HepG2 (cell line): ENCODE results near the gene SPART. TPM values are rescaled to one million over a fixed set of nuclear protein-coding genes. Genes with fewer than 3 reads are reported as not detected.

Experiments
- ATAC-seq: fragments of 200-7000 bp; cut with Tn5 transposase; 3 replicates; pipeline ENCODE4 v1.9.1; 2020; ENCODE audit warnings: mild to moderate bottlenecking, moderate library complexity
- BruUV-seq: library from RNA; stranded (reverse); fragments of 400-500 nt; replicated peaks from 2 replicates; lab custom pipeline; 2021; lab: Mats Ljungman, UMichigan
- CTCF ChIA-PET: fragments of 300-600 bp; formaldehyde crosslinking; extraction: SDS; loops from one replicate; lab custom pipeline; 2021; ENCODE audit warnings: low total read pairs, inconsistent platforms, low intra/inter-chr PET ratio; lab: Yijun Ruan, JAX
- POLR2A ChIA-PET: fragments of 350-600 bp; sonication (Branson Sonifier 250); formaldehyde crosslinking; loops from one replicate; lab custom pipeline; 2020; ENCODE audit warnings: antibody characterized with exemption, inconsistent platforms; lab: Yijun Ruan, JAX
- DNase-seq: peaks from one replicate; pipeline ENCODE4 v3.0.0-alpha.2; 2015; ENCODE audit warnings: low spot score
- FAIRE-seq: peaks from 3 replicates; lab custom pipeline; 2011; peaks lifted over from hg19 to GRCh38; lab: Jason Lieb, UNC
- H2AFZ ChIP-seq: one replicate; pipeline ENCODE4 v1.6.1; 2011; ENCODE audit warnings: low read length, inconsistent platforms
- H3K27ac ChIP-seq: fragments of 300-600 bp; 3 replicates; pipeline ENCODE4 v1.8.0; 2011; ENCODE audit warnings: mixed run types, mild to moderate bottlenecking, mixed read lengths, low read length, inconsistent platforms; ENCODE audit not compliant: insufficient read depth; ENCODE audit errors: extremely low read length
- H3K27me3 ChIP-seq, 2 experiments: fragments of 200-600 bp in 1 of 2; 2 replicates in 1 of 2; 3 replicates in 1 of 2; pipeline versions ENCODE4 v1.6.0 to v1.8.0; 2011; ENCODE audit warnings: low read length in 2 of 2, mild to moderate bottlenecking in 2 of 2, moderate library complexity in 2 of 2, inconsistent platforms in 1 of 2; ENCODE audit not compliant: insufficient read depth in 2 of 2, control insufficient read depth in 1 of 2
- H3K36me3 ChIP-seq, 2 experiments: fragments of 200-600 bp in 1 of 2; replicated peaks in 1 of 2; 2 replicates in 1 of 2; 3 replicates in 1 of 2; pipeline versions ENCODE4 v1.5.1 to v1.8.0; 2011; ENCODE audit warnings: low read length in 2 of 2, inconsistent platforms in 1 of 2; ENCODE audit not compliant: insufficient read depth in 2 of 2, control insufficient read depth in 1 of 2
- H3K4me1 ChIP-seq: 2 replicates; pipeline ENCODE4 v1.5.1; 2012; ENCODE audit warnings: low read length, inconsistent platforms; ENCODE audit not compliant: insufficient read depth
- H3K4me2 ChIP-seq: 2 replicates; pipeline ENCODE4 v1.6.0; 2011; ENCODE audit warnings: low read depth, low read length, inconsistent platforms
- H3K4me3 ChIP-seq, 3 experiments: fragments of 200-600 bp in 1 of 3; sonication (generic), shearing (Covaris generic) in 1 of 3; replicated peaks in 1 of 3; 2 replicates each; pipeline ENCODE4 v1.5.1; 2011 to 2016; ENCODE audit warnings: low read length in 3 of 3, inconsistent platforms in 2 of 3, low read depth in 2 of 3, mild to moderate bottlenecking in 2 of 3, control low read depth in 1 of 3, mixed read lengths in 1 of 3; ENCODE audit not compliant: insufficient read depth in 1 of 3
- H3K79me2 ChIP-seq: one replicate; pipeline ENCODE4 v1.6.1; 2011; ENCODE audit warnings: low read length, inconsistent platforms; ENCODE audit not compliant: insufficient read depth
- H3K9ac ChIP-seq: 2 replicates; pipeline ENCODE4 v1.6.0; 2011; ENCODE audit warnings: mild to moderate bottlenecking, low read depth, low read length, inconsistent platforms; ENCODE audit not compliant: insufficient read depth
- H3K9me3 ChIP-seq: 2 replicates; pipeline ENCODE4 v1.5.1; 2012; ENCODE audit warnings: mild to moderate bottlenecking, low read length
- H4K20me1 ChIP-seq: 2 replicates; pipeline ENCODE4 v1.6.0; 2011; ENCODE audit warnings: inconsistent platforms, mild to moderate bottlenecking, low read length, moderate library complexity; ENCODE audit not compliant: insufficient read depth
- DPF2 ChIP-seq: sonication (generic); formaldehyde crosslinking; IDR thresholded peaks from 2 replicates; pipeline ENCODE4 v1.4.0; 2020; ENCODE audit warnings: mild to moderate bottlenecking, low read depth, missing genetic modification reagents, borderline replicate concordance
- KLF6 ChIP-seq: IDR thresholded peaks from 2 replicates; pipeline ENCODE4 v1.8.0; 2016; ENCODE audit warnings: missing biosample characterization, missing genetic modification reagents
- MAFG ChIP-seq: sonication (generic); formaldehyde crosslinking; IDR thresholded peaks from 2 replicates; pipeline ENCODE4 v1.5.1; 2020; ENCODE audit warnings: mild to moderate bottlenecking, missing genetic modification reagents
- PHF8 ChIP-seq: sonication (generic); formaldehyde crosslinking; IDR thresholded peaks from 2 replicates; pipeline ENCODE4 v1.5.0; 2020; ENCODE audit warnings: missing genetic modification reagents
- RFXANK ChIP-seq: IDR thresholded peaks from 2 replicates; pipeline ENCODE4 v1.6.1; 2016
- THAP11 ChIP-seq: IDR thresholded peaks from 2 replicates; pipeline ENCODE4 v1.6.1; 2016; ENCODE audit warnings: missing biosample characterization, missing genetic modification reagents
- ZKSCAN5 ChIP-seq: sonication (generic); formaldehyde crosslinking; IDR thresholded peaks from 2 replicates; pipeline ENCODE4 v1.5.1; 2020; ENCODE audit warnings: mild to moderate bottlenecking, missing genetic modification reagents
- ZNF180 ChIP-seq: sonication (generic); formaldehyde crosslinking; IDR thresholded peaks from 2 replicates; pipeline ENCODE4 v1.4.0; 2020; ENCODE audit warnings: low read depth, missing genetic modification reagents, borderline replicate concordance
- ZNF20 ChIP-seq: sonication (generic); formaldehyde crosslinking; IDR thresholded peaks from 2 replicates; pipeline ENCODE4 v1.4.0; 2020; ENCODE audit warnings: mild to moderate bottlenecking, moderate library complexity, missing genetic modification reagents
- ZNF441 ChIP-seq: sonication (generic); formaldehyde crosslinking; IDR thresholded peaks from 2 replicates; pipeline ENCODE4 v1.7.0; 2021; ENCODE audit warnings: missing genetic modification reagents, borderline replicate concordance
- ZNF780A ChIP-seq: sonication (generic); formaldehyde crosslinking; IDR thresholded peaks from 2 replicates; pipeline ENCODE4 v1.8.0; 2022; ENCODE audit warnings: mild to moderate bottlenecking, missing genetic modification reagents, moderate library complexity
- WGBS: methylation state at CpG from one replicate; pipeline ENCODE4 v1.1.6; 2017; ENCODE audit warnings: low lambda C conversion rate; 5-methylcytosine and 5-hydroxymethylcytosine counted together
- in situ Hi-C: cut with HindIII; loops from 2 replicates; pipeline ENCODE4 v1.10.0; 2017; ENCODE audit warnings: low pct_unique_long_range_greater_than_20kb; ENCODE audit not compliant: extremely low pct_ligation_motif_present
- intact Hi-C: fragments of 100-400 bp; cut with micrococcal nuclease; formaldehyde crosslinking; loops from one replicate; pipeline ENCODE4 v1.10.0; 2022; ENCODE audit not compliant: unreplicated experiment
- polyA plus RNA-seq, 8 experiments: library from polyadenylated mRNA; depleted of rRNA in 3 of 8; stranded (reverse) in 7 of 8; unstranded in 1 of 8; fragments of >200 nt; fragmentation: Illumina TruSeq in 4 of 8; extraction: Trizol in 4 of 8; gene quantifications; 2 replicates each; pipeline versions ENCODE4 v1.2.1 to v1.2.3, GENCODE V29; 2011 to 2016; ENCODE audit warnings: low read depth in 4 of 8, missing spikeins in 1 of 8, mixed read lengths in 1 of 8; ENCODE audit not compliant: insufficient read depth in 1 of 8
- total RNA-seq, 5 experiments: library from RNA; depleted of rRNA; stranded (reverse); fragments of >200 nt; fragmentation: Illumina TruSeq; extraction: Trizol; gene quantifications; 2 replicates each; pipeline ENCODE4 v1.2.3, GENCODE V29; 2016; ENCODE audit warnings: low read depth in 1 of 5
- TF ChIP-seq, protein P1 (sequence below): sonication (generic); formaldehyde crosslinking; IDR thresholded peaks from 2 replicates; pipeline ENCODE4 v1.4.0; 2020; ENCODE audit warnings: mild to moderate bottlenecking, missing genetic modification reagents
- TF ChIP-seq, protein P2 (sequence below): sonication (generic); formaldehyde crosslinking; IDR thresholded peaks from 2 replicates; pipeline ENCODE4 v1.4.0; 2020; ENCODE audit warnings: missing genetic modification reagents, borderline replicate concordance
- TF ChIP-seq, protein P3 (sequence below): sonication (generic); formaldehyde crosslinking; IDR thresholded peaks from 2 replicates; pipeline ENCODE4 v1.4.0; 2020; ENCODE audit warnings: missing genetic modification reagents; ENCODE audit errors: not compliant biosample characterization
- TF ChIP-seq, protein P4 (sequence below): sonication (generic); formaldehyde crosslinking; IDR thresholded peaks from 2 replicates; pipeline ENCODE4 v1.4.0; 2020; ENCODE audit warnings: missing genetic modification reagents, borderline replicate concordance

SPART gene
- total and polyA plus RNA-seq, 2 of the 13 experiments (the other 11 are each of a cell fraction or from before 2014, with no cell fraction given), result 8.9 to 28.8 TPM

DNA sequence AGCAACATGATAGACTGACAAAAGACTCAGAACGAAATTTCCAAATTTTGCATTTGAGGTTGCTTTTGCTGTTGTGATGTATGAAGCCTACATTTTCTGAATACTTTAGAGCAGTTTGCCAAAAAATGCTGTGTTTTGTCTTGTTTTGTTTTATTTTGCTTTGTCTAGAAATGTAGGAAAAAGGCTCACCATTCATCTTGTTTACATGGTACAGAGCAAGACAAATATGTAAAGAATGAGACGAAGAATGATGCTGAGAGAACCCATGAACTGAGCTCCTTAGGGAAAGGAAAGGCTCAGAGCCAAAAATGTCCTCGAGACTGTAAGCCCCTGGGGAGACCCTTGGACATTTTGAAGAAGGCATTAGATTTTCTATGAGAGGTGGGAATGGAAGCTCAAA is 6.8 kb upstream of the SPART start:
- H4K20me1 ChIP-seq, result no peaks in the 10 kb centered on the region
- intact Hi-C loops, result no loop called here
- POLR2A ChIA-PET, result no interaction called here

More for the DNA sequence above, 6.8 kb upstream of the SPART start:
- H3K9ac ChIP-seq, result no peak overlapping the region
- DNase-seq (no peak), FAIRE-seq (no peak), ATAC-seq (no peak)
- no peak overlapping the region for H3K4me3 ChIP-seq
- H3K27me3 ChIP-seq, result no peaks in the 10 kb centered on the region
- in situ Hi-C loops, result no loop called here
- H3K9me3 ChIP-seq, result no peaks in the 10 kb centered on the region
- CTCF ChIA-PET, result no interaction called here
- no peaks in the 10 kb centered on the region for H3K79me2 ChIP-seq
- WGBS, result 41% methylated on average over 3 of the region's 3 CpGs
- no peak overlapping the region for H3K4me2 ChIP-seq
- H3K4me1 ChIP-seq, result peaks cover 22% of the 10 kb centered on the region
- TF ChIP-seq, protein P1, sequence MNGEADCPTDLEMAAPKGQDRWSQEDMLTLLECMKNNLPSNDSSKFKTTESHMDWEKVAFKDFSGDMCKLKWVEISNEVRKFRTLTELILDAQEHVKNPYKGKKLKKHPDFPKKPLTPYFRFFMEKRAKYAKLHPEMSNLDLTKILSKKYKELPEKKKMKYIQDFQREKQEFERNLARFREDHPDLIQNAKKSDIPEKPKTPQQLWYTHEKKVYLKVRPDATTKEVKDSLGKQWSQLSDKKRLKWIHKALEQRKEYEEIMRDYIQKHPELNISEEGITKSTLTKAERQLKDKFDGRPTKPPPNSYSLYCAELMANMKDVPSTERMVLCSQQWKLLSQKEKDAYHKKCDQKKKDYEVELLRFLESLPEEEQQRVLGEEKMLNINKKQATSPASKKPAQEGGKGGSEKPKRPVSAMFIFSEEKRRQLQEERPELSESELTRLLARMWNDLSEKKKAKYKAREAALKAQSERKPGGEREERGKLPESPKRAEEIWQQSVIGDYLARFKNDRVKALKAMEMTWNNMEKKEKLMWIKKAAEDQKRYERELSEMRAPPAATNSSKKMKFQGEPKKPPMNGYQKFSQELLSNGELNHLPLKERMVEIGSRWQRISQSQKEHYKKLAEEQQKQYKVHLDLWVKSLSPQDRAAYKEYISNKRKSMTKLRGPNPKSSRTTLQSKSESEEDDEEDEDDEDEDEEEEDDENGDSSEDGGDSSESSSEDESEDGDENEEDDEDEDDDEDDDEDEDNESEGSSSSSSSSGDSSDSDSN (CRISPR knock-in tag), result no peak
- TF ChIP-seq ZNF180 (CRISPR knock-in tag) (no peak), KLF6 (CRISPR knock-in tag) (no peak), THAP11 (CRISPR knock-in tag) (no peak), ZKSCAN5 (CRISPR knock-in tag) (no peak), MAFG (no peak), DPF2 (CRISPR knock-in tag) (no peak), ZNF20 (CRISPR knock-in tag) (no peak), PHF8 (no peak), RFXANK (CRISPR knock-in tag) (no peak), ZNF441 (no peak), ZNF780A (CRISPR knock-in tag) (no peak)
- TF ChIP-seq, protein P2, sequence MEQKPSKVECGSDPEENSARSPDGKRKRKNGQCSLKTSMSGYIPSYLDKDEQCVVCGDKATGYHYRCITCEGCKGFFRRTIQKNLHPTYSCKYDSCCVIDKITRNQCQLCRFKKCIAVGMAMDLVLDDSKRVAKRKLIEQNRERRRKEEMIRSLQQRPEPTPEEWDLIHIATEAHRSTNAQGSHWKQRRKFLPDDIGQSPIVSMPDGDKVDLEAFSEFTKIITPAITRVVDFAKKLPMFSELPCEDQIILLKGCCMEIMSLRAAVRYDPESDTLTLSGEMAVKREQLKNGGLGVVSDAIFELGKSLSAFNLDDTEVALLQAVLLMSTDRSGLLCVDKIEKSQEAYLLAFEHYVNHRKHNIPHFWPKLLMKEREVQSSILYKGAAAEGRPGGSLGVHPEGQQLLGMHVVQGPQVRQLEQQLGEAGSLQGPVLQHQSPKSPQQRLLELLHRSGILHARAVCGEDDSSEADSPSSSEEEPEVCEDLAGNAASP (CRISPR knock-in tag), result no peak
- TF ChIP-seq, protein P3, sequence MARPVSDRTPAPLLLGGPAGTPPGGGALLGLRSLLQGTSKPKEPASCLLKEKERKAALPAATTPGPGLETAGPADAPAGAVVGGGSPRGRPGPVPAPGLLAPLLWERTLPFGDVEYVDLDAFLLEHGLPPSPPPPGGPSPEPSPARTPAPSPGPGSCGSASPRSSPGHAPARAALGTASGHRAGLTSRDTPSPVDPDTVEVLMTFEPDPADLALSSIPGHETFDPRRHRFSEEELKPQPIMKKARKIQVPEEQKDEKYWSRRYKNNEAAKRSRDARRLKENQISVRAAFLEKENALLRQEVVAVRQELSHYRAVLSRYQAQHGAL (CRISPR knock-in tag), result no peak
- TF ChIP-seq, protein P4, sequence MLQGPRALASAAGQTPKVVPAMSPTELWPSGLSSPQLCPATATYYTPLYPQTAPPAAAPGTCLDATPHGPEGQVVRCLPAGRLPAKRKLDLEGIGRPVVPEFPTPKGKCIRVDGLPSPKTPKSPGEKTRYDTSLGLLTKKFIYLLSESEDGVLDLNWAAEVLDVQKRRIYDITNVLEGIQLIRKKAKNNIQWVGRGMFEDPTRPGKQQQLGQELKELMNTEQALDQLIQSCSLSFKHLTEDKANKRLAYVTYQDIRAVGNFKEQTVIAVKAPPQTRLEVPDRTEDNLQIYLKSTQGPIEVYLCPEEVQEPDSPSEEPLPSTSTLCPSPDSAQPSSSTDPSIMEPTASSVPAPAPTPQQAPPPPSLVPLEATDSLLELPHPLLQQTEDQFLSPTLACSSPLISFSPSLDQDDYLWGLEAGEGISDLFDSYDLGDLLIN (CRISPR knock-in tag), result no peak
- H3K36me3 ChIP-seq, result no peaks in the 10 kb centered on the region
- no peak overlapping the region for H3K27ac ChIP-seq
- no TSS peak for BruUV-seq
- H2AFZ ChIP-seq, result no peak overlapping the region
